ENCODE results near the gene MRM3.
"Not testable (repeated sequence)": the region's sequence is repeated elsewhere in the genome, so short reads cannot be mapped to it uniquely, and the experiment has no call there.

The MRM3 gene

DNA sequence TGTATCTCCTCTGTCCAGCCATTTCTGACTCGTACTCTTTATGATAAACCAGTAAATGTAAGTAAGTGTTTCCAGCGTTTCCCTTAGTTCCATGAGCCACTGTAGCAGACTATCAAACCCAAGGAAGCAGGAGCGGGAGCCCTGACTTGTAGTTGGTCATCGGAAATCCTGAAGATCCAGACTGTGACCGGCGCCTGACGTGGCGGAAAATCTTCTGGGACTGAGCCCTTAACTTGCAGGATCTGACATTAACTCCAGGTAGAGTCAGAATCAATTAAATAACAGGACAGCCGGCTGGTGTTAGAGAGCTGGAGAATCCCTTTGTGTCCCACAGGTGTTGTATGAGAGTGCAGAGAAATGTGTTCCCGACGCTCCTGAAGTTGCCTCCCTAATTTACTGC lies 4.1 kb upstream of the MRM3 start:
- no peak overlapping the region for H3K27ac ChIP-seq (replicated peaks)
- H3K4me3 ChIP-seq (replicated peaks; ENCODE audit: insufficient read depth, low read length): no peak overlapping the region
- no peak for DNase-seq (ENCODE audit: low read depth in 1 of 2, low spot score in 1 of 2)
- H3K27me3 ChIP-seq (ENCODE audit: insufficient read depth, poor library complexity, severe bottlenecking): no peaks in the 10 kb centered on the region
- TF ChIP-seq GABPA (IDR thresholded peaks at IDR 0.05; ENCODE audit: low read depth) (no peak), SPI1 (IDR thresholded peaks at IDR 0.05; ENCODE audit: borderline replicate concordance, low read depth) (no peak), POLR2AphosphoS5 (IDR thresholded peaks at IDR 0.05; ENCODE audit: low read depth) (no peak)
- TF ChIP-seq, protein P1, sequence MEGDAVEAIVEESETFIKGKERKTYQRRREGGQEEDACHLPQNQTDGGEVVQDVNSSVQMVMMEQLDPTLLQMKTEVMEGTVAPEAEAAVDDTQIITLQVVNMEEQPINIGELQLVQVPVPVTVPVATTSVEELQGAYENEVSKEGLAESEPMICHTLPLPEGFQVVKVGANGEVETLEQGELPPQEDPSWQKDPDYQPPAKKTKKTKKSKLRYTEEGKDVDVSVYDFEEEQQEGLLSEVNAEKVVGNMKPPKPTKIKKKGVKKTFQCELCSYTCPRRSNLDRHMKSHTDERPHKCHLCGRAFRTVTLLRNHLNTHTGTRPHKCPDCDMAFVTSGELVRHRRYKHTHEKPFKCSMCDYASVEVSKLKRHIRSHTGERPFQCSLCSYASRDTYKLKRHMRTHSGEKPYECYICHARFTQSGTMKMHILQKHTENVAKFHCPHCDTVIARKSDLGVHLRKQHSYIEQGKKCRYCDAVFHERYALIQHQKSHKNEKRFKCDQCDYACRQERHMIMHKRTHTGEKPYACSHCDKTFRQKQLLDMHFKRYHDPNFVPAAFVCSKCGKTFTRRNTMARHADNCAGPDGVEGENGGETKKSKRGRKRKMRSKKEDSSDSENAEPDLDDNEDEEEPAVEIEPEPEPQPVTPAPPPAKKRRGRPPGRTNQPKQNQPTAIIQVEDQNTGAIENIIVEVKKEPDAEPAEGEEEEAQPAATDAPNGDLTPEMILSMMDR (IDR thresholded peaks at IDR 0.05; ENCODE audit: insufficient read depth, low read length): no peak
- TF ChIP-seq, protein P2, sequence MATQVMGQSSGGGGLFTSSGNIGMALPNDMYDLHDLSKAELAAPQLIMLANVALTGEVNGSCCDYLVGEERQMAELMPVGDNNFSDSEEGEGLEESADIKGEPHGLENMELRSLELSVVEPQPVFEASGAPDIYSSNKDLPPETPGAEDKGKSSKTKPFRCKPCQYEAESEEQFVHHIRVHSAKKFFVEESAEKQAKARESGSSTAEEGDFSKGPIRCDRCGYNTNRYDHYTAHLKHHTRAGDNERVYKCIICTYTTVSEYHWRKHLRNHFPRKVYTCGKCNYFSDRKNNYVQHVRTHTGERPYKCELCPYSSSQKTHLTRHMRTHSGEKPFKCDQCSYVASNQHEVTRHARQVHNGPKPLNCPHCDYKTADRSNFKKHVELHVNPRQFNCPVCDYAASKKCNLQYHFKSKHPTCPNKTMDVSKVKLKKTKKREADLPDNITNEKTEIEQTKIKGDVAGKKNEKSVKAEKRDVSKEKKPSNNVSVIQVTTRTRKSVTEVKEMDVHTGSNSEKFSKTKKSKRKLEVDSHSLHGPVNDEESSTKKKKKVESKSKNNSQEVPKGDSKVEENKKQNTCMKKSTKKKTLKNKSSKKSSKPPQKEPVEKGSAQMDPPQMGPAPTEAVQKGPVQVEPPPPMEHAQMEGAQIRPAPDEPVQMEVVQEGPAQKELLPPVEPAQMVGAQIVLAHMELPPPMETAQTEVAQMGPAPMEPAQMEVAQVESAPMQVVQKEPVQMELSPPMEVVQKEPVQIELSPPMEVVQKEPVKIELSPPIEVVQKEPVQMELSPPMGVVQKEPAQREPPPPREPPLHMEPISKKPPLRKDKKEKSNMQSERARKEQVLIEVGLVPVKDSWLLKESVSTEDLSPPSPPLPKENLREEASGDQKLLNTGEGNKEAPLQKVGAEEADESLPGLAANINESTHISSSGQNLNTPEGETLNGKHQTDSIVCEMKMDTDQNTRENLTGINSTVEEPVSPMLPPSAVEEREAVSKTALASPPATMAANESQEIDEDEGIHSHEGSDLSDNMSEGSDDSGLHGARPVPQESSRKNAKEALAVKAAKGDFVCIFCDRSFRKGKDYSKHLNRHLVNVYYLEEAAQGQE (IDR thresholded peaks at IDR 0.05; ENCODE audit: insufficient replicate concordance, low read depth): no peak

DNA sequence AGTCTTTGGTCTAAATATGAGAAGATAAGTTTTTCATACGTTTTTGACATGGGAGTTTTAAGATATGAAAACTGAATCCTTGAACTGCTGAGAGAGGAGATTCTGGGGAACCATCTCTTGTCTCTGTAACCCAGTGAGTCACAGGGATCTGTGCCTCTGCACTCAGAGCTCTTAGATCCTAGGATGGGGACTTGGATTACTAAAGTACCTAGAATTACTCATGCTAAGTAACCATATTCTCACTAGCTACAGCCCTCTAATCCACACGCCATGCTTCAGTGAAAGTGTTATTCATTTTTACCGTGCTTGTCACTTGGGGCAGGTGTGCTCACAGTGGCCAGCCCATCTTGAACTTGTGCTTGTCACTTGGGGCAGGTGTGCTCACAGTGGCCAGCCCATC lies 2.0 kb downstream of the MRM3 start:
- no peak for DNase-seq (ENCODE audit: low read depth in 1 of 2, low spot score in 1 of 2)
- Histone ChIP-seq H3K27me3 (ENCODE audit: insufficient read depth, poor library complexity, severe bottlenecking) (no peaks in the 10 kb centered on the region), H3K4me3 (replicated peaks; ENCODE audit: insufficient read depth, low read length) (no peak overlapping the region)

DNA sequence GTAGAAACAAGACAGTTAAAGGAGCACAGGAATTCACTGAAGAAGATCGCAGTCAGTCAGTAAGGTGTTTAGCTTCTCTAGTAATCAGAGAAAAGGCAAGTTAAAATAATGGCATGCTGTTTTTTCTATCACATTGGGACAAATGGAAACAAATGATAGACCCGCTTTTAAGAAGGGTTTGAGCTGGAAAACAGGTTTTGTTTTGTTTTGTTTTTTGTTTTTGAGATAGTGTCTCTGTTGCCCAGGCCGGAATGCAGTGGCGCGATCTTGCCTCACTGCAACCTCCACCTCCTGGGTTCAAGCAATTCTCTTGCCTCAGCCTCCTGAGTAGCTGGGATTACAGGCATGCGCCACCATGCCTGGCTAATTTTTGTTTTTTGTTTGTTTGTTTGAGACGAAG lies 3.7 kb downstream of the MRM3 start:
- DNase-seq (ENCODE audit: low read depth in 1 of 2, low spot score in 1 of 2); H3K27me3 ChIP-seq (ENCODE audit: insufficient read depth, poor library complexity, severe bottlenecking); H3K27ac ChIP-seq (replicated peaks); H3K4me3 ChIP-seq (replicated peaks; ENCODE audit: insufficient read depth, low read length): not testable (repeated sequence)

More for the DNA sequence above, 2.0 kb downstream of the MRM3 start:
- no peak overlapping the region for H3K27ac ChIP-seq (replicated peaks)
- TF ChIP-seq SPI1 (IDR thresholded peaks at IDR 0.05; ENCODE audit: borderline replicate concordance, low read depth) (no peak), POLR2AphosphoS5 (IDR thresholded peaks at IDR 0.05; ENCODE audit: low read depth) (no peak), GABPA (IDR thresholded peaks at IDR 0.05; ENCODE audit: low read depth) (no peak)
- TF ChIP-seq, protein P2 (IDR thresholded peaks at IDR 0.05; ENCODE audit: insufficient replicate concordance, low read depth): no peak
- TF ChIP-seq, protein P1 (IDR thresholded peaks at IDR 0.05; ENCODE audit: insufficient read depth, low read length): no peak

DNA sequence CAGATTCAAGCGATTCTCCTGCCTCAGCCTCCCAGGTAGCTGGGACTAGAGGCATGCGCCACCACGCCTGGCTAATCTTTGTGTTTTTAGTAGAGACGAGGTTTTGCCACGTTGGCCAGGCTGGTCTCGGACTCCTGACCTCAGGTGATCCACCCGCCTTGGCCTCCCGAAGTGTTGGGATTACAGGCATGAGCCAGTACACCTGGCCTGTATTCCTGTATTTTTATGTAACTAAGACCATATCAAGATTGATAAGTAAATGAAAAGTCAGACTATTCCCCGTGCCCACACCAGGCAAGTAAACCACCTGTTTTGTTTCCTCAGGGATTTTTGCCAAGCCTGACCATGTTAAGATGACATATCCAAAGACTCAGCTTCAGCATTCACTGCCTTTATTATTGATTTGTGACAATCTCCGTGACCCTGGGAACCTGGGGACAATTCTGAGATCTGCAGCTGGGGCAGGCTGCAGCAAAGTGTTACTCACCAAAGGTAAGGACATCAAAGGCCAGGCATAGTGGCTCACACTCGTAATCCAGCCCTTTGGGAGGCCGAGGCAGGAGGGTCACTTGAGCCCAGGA lies 5.6 kb downstream of the MRM3 start:
- TF ChIP-seq SPI1 (IDR thresholded peaks at IDR 0.05; ENCODE audit: borderline replicate concordance, low read depth): no peak
- TF ChIP-seq GABPA (IDR thresholded peaks at IDR 0.05; ENCODE audit: low read depth): no peak
- TF ChIP-seq, protein P1 (IDR thresholded peaks at IDR 0.05; ENCODE audit: insufficient read depth, low read length): no peak
- TF ChIP-seq POLR2AphosphoS5 (IDR thresholded peaks at IDR 0.05; ENCODE audit: low read depth): no peak
- TF ChIP-seq, protein P2 (IDR thresholded peaks at IDR 0.05; ENCODE audit: insufficient replicate concordance, low read depth): no peak
- Histone ChIP-seq H3K27me3 (ENCODE audit: insufficient read depth, poor library complexity, severe bottlenecking) (no peaks in the 10 kb centered on the region), H3K4me3 (replicated peaks; ENCODE audit: insufficient read depth, low read length) (no peak overlapping the region), H3K27ac (replicated peaks) (no peak overlapping the region)
- no peak for DNase-seq (ENCODE audit: low read depth in 1 of 2, low spot score in 1 of 2)
